NCI-H345 treated with DMSO at 0.1 percent for 48 hours (cell line): ENCODE data around the gene IFFO2.

Experiments used
- DNase-seq: peaks from one replicate; lab custom pipeline; 2025; ENCODE audit not compliant: unreplicated experiment; lab: John Stamatoyannopoulos, UW

The IFFO2 gene

DNA sequence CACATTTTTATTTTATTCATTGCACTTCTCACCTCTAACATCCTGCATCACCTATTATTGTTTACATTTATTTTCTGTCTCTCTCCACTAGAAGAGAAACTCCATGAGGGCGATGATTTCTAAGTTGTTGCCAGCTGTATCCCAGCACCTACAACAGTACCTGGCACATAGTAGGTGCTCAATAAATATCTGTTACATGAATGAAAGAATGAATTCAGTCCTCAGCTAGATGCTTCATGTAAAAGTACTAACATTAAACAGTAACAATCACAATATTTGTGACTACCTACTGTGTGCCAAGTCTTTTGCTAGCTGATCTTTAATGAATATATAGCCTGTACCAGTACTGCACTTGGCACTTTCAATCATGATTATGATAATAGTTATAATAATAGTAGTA lies 100.0 kb downstream of the IFFO2 start:
- DNase-seq = no peak

- no peak for DNase-seq
Observed at GRCh38 chr1:18855573-18855972, 100.9 kb downstream of the IFFO2 start.

GRCh38 chr1:18854331-18855025 lies 102.0 kb downstream of the IFFO2 start:
- no peak for DNase-seq
